T-helper 2 cell treated with Interferon-gamma antibody and Interleukin-4, amounts not matched to agents 5 μg/mL and 100 μg/mL, for 36 hours (primary cell): ENCODE measurements around the gene VARS2.
"Not testable (repeated sequence)": the region's sequence is repeated elsewhere in the genome, so short reads cannot be mapped to it uniquely, and the experiment has no call there.

Source experiments
- DNase-seq: peaks from one replicate; pipeline ENCODE4 v3.0.0; 2021; ENCODE audit warnings: low spot score
- H3K27ac Mint-ChIP-seq: one replicate; pipeline ENCODE4 v1.8.0; 2021; ENCODE audit warnings: mild to moderate bottlenecking, mixed read lengths
- H3K27me3 Mint-ChIP-seq: one replicate; pipeline ENCODE4 v1.8.0; 2021; ENCODE audit warnings: low read depth, mixed read lengths
- H3K36me3 Mint-ChIP-seq: one replicate; pipeline ENCODE4 v1.8.0; 2021; ENCODE audit warnings: low read depth, mixed read lengths
- H3K4me1 Mint-ChIP-seq: one replicate; pipeline ENCODE4 v1.8.0; 2021; ENCODE audit warnings: low read depth, mixed read lengths
- H3K4me3 Mint-ChIP-seq: one replicate; pipeline ENCODE4 v1.8.0; 2022; ENCODE audit warnings: mild to moderate bottlenecking, moderate library complexity, mixed read lengths
- H3K9me3 Mint-ChIP-seq: one replicate; pipeline ENCODE4 v1.8.0; 2021; ENCODE audit warnings: mixed read lengths

Gene VARS2

GRCh38 chr6:30900863-30901417, 13.1 kb upstream of the VARS2 start:
- H3K9me3 Mint-ChIP-seq, result no peaks in the 10 kb centered on the region
- H3K4me3 Mint-ChIP-seq, result no peak overlapping the region
- H3K4me1 Mint-ChIP-seq, result peaks cover 6% of the 10 kb centered on the region
- DNase-seq, result no peak
- no peaks in the 10 kb centered on the region for H3K27me3 Mint-ChIP-seq
- no peaks in the 10 kb centered on the region for H3K36me3 Mint-ChIP-seq
- H3K27ac Mint-ChIP-seq, result no peak overlapping the region

DNA sequence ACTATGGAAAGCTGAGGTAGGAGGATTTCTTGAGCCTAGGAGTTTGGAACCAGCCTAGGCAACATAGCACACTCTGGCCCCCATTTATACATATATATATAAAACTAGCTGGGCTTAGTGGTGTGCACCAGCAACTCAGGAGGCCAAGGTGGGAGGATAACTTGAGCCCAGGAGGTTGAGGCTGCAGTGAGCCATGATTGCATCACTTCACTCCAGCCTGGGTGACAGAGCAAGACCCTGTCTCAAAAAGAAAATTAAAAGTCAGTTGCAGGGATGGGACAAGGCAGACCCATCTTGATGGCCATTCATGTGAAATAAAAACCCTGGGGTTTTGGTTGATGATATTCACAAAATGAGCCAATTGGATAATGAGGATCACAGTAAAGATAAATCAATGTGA, 12.6 kb upstream of the VARS2 start:
- H3K4me3 Mint-ChIP-seq, result no peak overlapping the region
- peaks cover 6% of the 10 kb centered on the region for H3K4me1 Mint-ChIP-seq
- no peak for DNase-seq
- no peak overlapping the region for H3K27ac Mint-ChIP-seq
- no peaks in the 10 kb centered on the region for H3K9me3 Mint-ChIP-seq
- no peaks in the 10 kb centered on the region for H3K36me3 Mint-ChIP-seq
- H3K27me3 Mint-ChIP-seq, result no peaks in the 10 kb centered on the region

DNA sequence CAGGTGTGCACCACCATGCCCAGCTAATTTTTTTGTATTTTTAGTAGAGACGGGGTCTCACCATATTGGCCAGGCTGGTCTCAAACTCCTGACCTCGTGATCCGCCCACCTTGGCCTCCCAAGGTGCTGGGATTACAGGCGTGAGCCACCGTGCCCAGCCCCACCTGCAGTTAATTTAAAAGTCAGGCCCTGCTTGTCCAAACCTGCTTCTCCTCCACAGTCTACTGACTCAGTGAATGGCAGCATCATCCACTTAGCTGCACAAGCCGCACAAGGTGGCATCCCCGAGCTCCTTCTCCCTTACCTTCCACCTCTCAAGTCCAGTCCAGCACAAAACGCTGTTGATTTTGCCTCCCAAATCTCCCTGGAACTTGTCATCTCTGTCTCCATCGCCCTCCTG, 11.8 kb upstream of the VARS2 start:
- H3K9me3 Mint-ChIP-seq, DNase-seq, H3K4me1 Mint-ChIP-seq, H3K27ac Mint-ChIP-seq, H3K27me3 Mint-ChIP-seq, H3K36me3 Mint-ChIP-seq, H3K4me3 Mint-ChIP-seq: not testable (repeated sequence)

DNA sequence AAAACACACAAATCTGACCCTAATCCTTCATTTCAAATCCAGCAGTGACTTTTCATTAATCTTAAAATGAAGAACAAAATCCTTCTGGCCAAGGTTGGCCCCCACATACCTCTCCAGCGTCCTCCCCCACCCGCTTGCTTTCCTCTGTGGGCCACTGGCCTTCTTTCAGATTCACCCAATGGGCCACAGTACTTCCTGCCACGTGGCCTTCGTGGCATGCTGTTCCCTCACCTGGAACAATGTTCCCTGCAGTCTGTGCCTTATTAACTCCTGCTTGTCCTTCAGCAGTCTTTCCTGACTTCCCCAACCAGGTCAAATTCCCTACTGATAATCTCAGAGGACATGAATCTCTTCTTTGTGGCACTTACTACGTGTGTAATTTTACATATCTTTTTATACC, 11.3 kb upstream of the VARS2 start:
- Mint-ChIP-seq H3K36me3 (no peaks in the 10 kb centered on the region), H3K9me3 (no peaks in the 10 kb centered on the region), H3K27me3 (no peaks in the 10 kb centered on the region), H3K27ac (no peak overlapping the region), H3K4me3 (no peak overlapping the region), H3K4me1 (peaks cover 6% of the 10 kb centered on the region)
- DNase-seq, result no peak

DNA sequence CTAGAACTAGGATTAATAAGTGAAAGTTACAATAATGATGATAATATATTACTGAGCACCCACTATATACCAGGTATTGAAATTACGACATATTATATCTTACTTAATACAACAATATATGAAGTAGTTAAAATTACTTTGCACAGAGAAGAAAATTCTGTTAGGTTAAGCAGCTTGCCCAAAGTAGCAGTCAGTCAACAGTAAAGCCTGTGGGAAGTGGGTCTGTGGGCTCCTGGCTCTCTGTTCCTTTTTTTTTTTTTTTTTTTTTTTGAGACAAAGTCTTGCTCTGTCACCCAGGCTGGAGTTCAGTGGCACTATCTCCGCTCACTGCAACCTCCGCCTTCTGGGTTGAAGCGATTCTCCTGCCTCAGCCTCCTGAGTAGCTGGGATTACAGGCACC, 10.8 kb upstream of the VARS2 start:
- Mint-ChIP-seq H3K36me3 (no peaks in the 10 kb centered on the region), H3K27ac (no peak overlapping the region), H3K9me3 (no peaks in the 10 kb centered on the region), H3K27me3 (no peaks in the 10 kb centered on the region), H3K4me3 (no peak overlapping the region), H3K4me1 (peaks cover 8% of the 10 kb centered on the region)
- no peak for DNase-seq

GRCh38 chr6:30907290-30907757, 6.7 kb upstream of the VARS2 start:
- peak overlapping the region; percentile 99 for H3K4me3 Mint-ChIP-seq
- DNase-seq, H3K27me3 Mint-ChIP-seq, H3K27ac Mint-ChIP-seq, H3K9me3 Mint-ChIP-seq: not testable (repeated sequence)
- H3K4me1 Mint-ChIP-seq, result peaks cover 17% of the 10 kb centered on the region
- peaks cover 15% of the 10 kb centered on the region for H3K36me3 Mint-ChIP-seq

GRCh38 chr6:30907758-30908591, 6.1 kb upstream of the VARS2 start, which contains the start of gene GTF2H4:
GTF2H4 (plus strand) TSS chr6:30908207.
- Mint-ChIP-seq H3K4me3 (peak within 1 kb of the TSS; percentile 99), H3K9me3 (no peaks in the 10 kb centered on the region), H3K27ac (peak within 1 kb of the TSS; percentile 78), H3K27me3 (no peaks in the 10 kb centered on the region), H3K4me1 (peaks cover 11% of the 10 kb centered on the region), H3K36me3 (peaks cover 19% of the 10 kb centered on the region)
- DNase-seq, result peak; percentile 93

- peaks cover 19% of the 10 kb centered on the region for H3K36me3 Mint-ChIP-seq
- H3K4me1 Mint-ChIP-seq, result peaks cover 15% of the 10 kb centered on the region
- H3K4me3 Mint-ChIP-seq, result peak overlapping the region; percentile 99
- H3K27me3 Mint-ChIP-seq, result no peaks in the 10 kb centered on the region
- no peak for DNase-seq
- peak overlapping the region; percentile 78 for H3K27ac Mint-ChIP-seq
- H3K9me3 Mint-ChIP-seq, result no peaks in the 10 kb centered on the region
Measured at GRCh38 chr6:30908700-30909099, 5.3 kb upstream of the VARS2 start.

GRCh38 chr6:30910473-30910872, 3.6 kb upstream of the VARS2 start:
- H3K27ac Mint-ChIP-seq, H3K27me3 Mint-ChIP-seq, DNase-seq, H3K9me3 Mint-ChIP-seq, H3K4me3 Mint-ChIP-seq: not testable (repeated sequence)
- Mint-ChIP-seq H3K4me1 (peaks cover 25% of the 10 kb centered on the region), H3K36me3 (peaks cover 19% of the 10 kb centered on the region)

GRCh38 chr6:30912746-30913520, 1.1 kb upstream of the VARS2 start:
- Mint-ChIP-seq H3K36me3 (peaks cover 26% of the 10 kb centered on the region), H3K4me3 (peak overlapping the region; percentile 86), H3K9me3 (no peaks in the 10 kb centered on the region), H3K4me1 (peaks cover 36% of the 10 kb centered on the region), H3K27ac (no peak overlapping the region), H3K27me3 (no peaks in the 10 kb centered on the region)
- no peak for DNase-seq

- Mint-ChIP-seq H3K4me1 (peaks cover 30% of the 10 kb centered on the region), H3K27ac (peak overlapping the region; percentile 39), H3K9me3 (no peaks in the 10 kb centered on the region), H3K36me3 (peaks cover 24% of the 10 kb centered on the region), H3K4me3 (peak overlapping the region; percentile 86), H3K27me3 (no peaks in the 10 kb centered on the region)
- DNase-seq, result no peak
Measured at GRCh38 chr6:30913721-30914075, 340 bp upstream of the VARS2 start.

GRCh38 chr6:30914854-30915590, 984 bp downstream of the VARS2 start:
- no peak for DNase-seq
- peaks cover 25% of the 10 kb centered on the region for H3K4me1 Mint-ChIP-seq
- H3K4me3 Mint-ChIP-seq, result peak overlapping the region; percentile 86
- no peaks in the 10 kb centered on the region for H3K27me3 Mint-ChIP-seq
- H3K27ac Mint-ChIP-seq, result peak overlapping the region; percentile 87
- H3K36me3 Mint-ChIP-seq, result peaks cover 28% of the 10 kb centered on the region
- no peaks in the 10 kb centered on the region for H3K9me3 Mint-ChIP-seq

DNA sequence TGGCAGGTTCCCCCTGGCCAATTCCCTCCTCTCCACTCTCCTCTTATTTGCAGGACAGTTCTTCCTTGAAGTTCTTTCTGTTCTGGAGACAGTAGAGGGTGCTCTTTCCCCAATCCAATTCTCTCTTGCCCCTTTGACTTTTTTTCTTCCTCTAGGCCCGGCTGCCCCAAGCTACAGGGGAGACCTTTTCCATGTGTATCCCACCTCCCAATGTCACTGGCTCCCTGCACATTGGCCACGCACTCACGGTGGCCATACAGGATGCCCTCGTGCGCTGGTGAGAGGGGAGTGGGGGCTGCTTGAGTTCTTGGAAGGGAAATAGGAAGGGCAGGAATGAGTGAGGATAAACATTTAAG, 1.5 kb downstream of the VARS2 start:
- H3K9me3 Mint-ChIP-seq, result no peaks in the 10 kb centered on the region
- peak overlapping the region; percentile 86 for H3K4me3 Mint-ChIP-seq
- peaks cover 25% of the 10 kb centered on the region for H3K4me1 Mint-ChIP-seq
- DNase-seq, result peak; percentile 13
- H3K36me3 Mint-ChIP-seq, result peaks cover 34% of the 10 kb centered on the region
- no peaks in the 10 kb centered on the region for H3K27me3 Mint-ChIP-seq
- peak overlapping the region; percentile 77 for H3K27ac Mint-ChIP-seq
